ENCODE data around the gene UROS. TPM values are rescaled to one million over a fixed set of nuclear protein-coding genes. Genes with fewer than 3 reads are reported as not detected.

The UROS gene
- total and polyA plus RNA-seq, 2 experiments from 2014 or later, result 55.7 to 80.4 TPM

- WGBS (ENCODE audit: low lambda C conversion rate, missing lambda C conversion rate), result 77% methylated on average over 6 of the region's 6 CpGs
- no peaks in the 10 kb centered on the region for H3K27me3 ChIP-seq
Observed at GRCh38 chr10:125783957-125784356, 39.1 kb downstream of the UROS start.

GRCh38 chr10:125783408-125783807 lies 39.6 kb downstream of the UROS start:
- no peaks in the 10 kb centered on the region for H4K20me1 ChIP-seq (ENCODE audit: insufficient read depth, poor library complexity, severe bottlenecking)
- no peaks in the 10 kb centered on the region for H3K9me2 ChIP-seq (replicated peaks; ENCODE audit: insufficient read depth)
- no peak overlapping the region for H2AFZ ChIP-seq
- H3K27me3 ChIP-seq, result no peaks in the 10 kb centered on the region
- no peaks in the 10 kb centered on the region for H3K79me2 ChIP-seq
- H3K9me3 ChIP-seq (ENCODE audit: low read depth), result no peaks in the 10 kb centered on the region
- H3K36me3 ChIP-seq (replicated peaks; ENCODE audit: insufficient read depth, low read depth), result no peaks in the 10 kb centered on the region
- H3K4me2 ChIP-seq, result no peak overlapping the region
- DNase-seq (ENCODE audit: low spot score), result no peak
- H3K4me3 ChIP-seq, result no peak overlapping the region
- 96% methylated on average over 7 of the region's 7 CpGs for WGBS (ENCODE audit: low lambda C conversion rate, missing lambda C conversion rate)
- H3K4me1 ChIP-seq (ENCODE audit: insufficient read depth), result no peaks in the 10 kb centered on the region
- H3K27ac ChIP-seq, result no peak overlapping the region
- TF ChIP-seq CTCF (IDR thresholded peaks at IDR 0.05; ENCODE audit: poor library complexity), result no peak
- TF ChIP-seq EZH2phosphoT487 (IDR thresholded peaks at IDR 0.05; ENCODE audit: low read depth, severe bottlenecking, unreplicated experiment), result no peak
- no peak for TF ChIP-seq EZH2 (IDR thresholded peaks at IDR 0.05; ENCODE audit: borderline replicate concordance)

More at GRCh38 chr10:125783957-125784356, 39.1 kb downstream of the UROS start:
- no peaks in the 10 kb centered on the region for H3K9me3 ChIP-seq (ENCODE audit: low read depth)
- no peaks in the 10 kb centered on the region for H3K79me2 ChIP-seq
- H3K9me2 ChIP-seq (replicated peaks; ENCODE audit: insufficient read depth), result no peaks in the 10 kb centered on the region
- H4K20me1 ChIP-seq (ENCODE audit: insufficient read depth, poor library complexity, severe bottlenecking), result no peaks in the 10 kb centered on the region
- H3K4me2 ChIP-seq, result no peak overlapping the region
- H2AFZ ChIP-seq, result no peak overlapping the region
- no peak for TF ChIP-seq EZH2phosphoT487 (IDR thresholded peaks at IDR 0.05; ENCODE audit: low read depth, severe bottlenecking, unreplicated experiment)
- no peak for TF ChIP-seq EZH2 (IDR thresholded peaks at IDR 0.05; ENCODE audit: borderline replicate concordance)
- TF ChIP-seq CTCF (IDR thresholded peaks at IDR 0.05; ENCODE audit: poor library complexity), result no peak
- H3K36me3 ChIP-seq (replicated peaks; ENCODE audit: insufficient read depth, low read depth), result no peaks in the 10 kb centered on the region
- DNase-seq (ENCODE audit: low spot score), result no peak
- H3K4me3 ChIP-seq, result no peak overlapping the region
- no peak overlapping the region for H3K27ac ChIP-seq
- no peaks in the 10 kb centered on the region for H3K4me1 ChIP-seq (ENCODE audit: insufficient read depth)

- Histone ChIP-seq H3K4me1 (ENCODE audit: insufficient read depth) (no peaks in the 10 kb centered on the region), H3K9me3 (ENCODE audit: low read depth) (no peaks in the 10 kb centered on the region), H4K20me1 (ENCODE audit: insufficient read depth, poor library complexity, severe bottlenecking) (no peaks in the 10 kb centered on the region), H2AFZ (no peak overlapping the region), H3K27ac (no peak overlapping the region), H3K9me2 (replicated peaks; ENCODE audit: insufficient read depth) (no peaks in the 10 kb centered on the region), H3K4me3 (no peak overlapping the region), H3K36me3 (replicated peaks; ENCODE audit: insufficient read depth, low read depth) (no peaks in the 10 kb centered on the region), H3K27me3 (no peaks in the 10 kb centered on the region), H3K4me2 (no peak overlapping the region), H3K79me2 (no peaks in the 10 kb centered on the region)
- WGBS (ENCODE audit: low lambda C conversion rate, missing lambda C conversion rate), result 85% methylated on average over 11 of the region's 11 CpGs
- no peak for TF ChIP-seq EZH2 (IDR thresholded peaks at IDR 0.05; ENCODE audit: borderline replicate concordance)
- no peak for TF ChIP-seq CTCF (IDR thresholded peaks at IDR 0.05; ENCODE audit: poor library complexity)
- no peak for TF ChIP-seq EZH2phosphoT487 (IDR thresholded peaks at IDR 0.05; ENCODE audit: low read depth, severe bottlenecking, unreplicated experiment)
- no peak for DNase-seq (ENCODE audit: low spot score)
Observed at GRCh38 chr10:125782616-125783015, 40.4 kb downstream of the UROS start.

- Histone ChIP-seq H4K20me1 (ENCODE audit: insufficient read depth, poor library complexity, severe bottlenecking) (no peaks in the 10 kb centered on the region), H3K27ac (no peak overlapping the region), H3K36me3 (replicated peaks; ENCODE audit: insufficient read depth, low read depth) (no peaks in the 10 kb centered on the region), H2AFZ (no peak overlapping the region), H3K4me1 (ENCODE audit: insufficient read depth) (no peaks in the 10 kb centered on the region), H3K4me2 (no peak overlapping the region), H3K9me3 (ENCODE audit: low read depth) (no peaks in the 10 kb centered on the region), H3K9me2 (replicated peaks; ENCODE audit: insufficient read depth) (no peaks in the 10 kb centered on the region), H3K4me3 (no peak overlapping the region), H3K27me3 (no peaks in the 10 kb centered on the region), H3K79me2 (no peaks in the 10 kb centered on the region)
- DNase-seq (ENCODE audit: low spot score), result no peak
- WGBS (ENCODE audit: low lambda C conversion rate, missing lambda C conversion rate), result 87% methylated on average over 11 of the region's 11 CpGs
- TF ChIP-seq EZH2 (IDR thresholded peaks at IDR 0.05; ENCODE audit: borderline replicate concordance) (no peak), EZH2phosphoT487 (IDR thresholded peaks at IDR 0.05; ENCODE audit: low read depth, severe bottlenecking, unreplicated experiment) (no peak), CTCF (IDR thresholded peaks at IDR 0.05; ENCODE audit: poor library complexity) (no peak)
Observed at GRCh38 chr10:125782054-125782453, 41.0 kb downstream of the UROS start.
